ENCODE measurements around the gene NEGR1. TPM values are rescaled to one million over a fixed set of nuclear protein-coding genes. Genes with fewer than 3 reads are reported as not detected.

The NEGR1 gene
- total and polyA plus RNA-seq, 2 donors (not counting 3 experiments of a cell fraction or from before 2014, with no cell fraction given), result 6.8 to 21.8 TPM

DNA sequence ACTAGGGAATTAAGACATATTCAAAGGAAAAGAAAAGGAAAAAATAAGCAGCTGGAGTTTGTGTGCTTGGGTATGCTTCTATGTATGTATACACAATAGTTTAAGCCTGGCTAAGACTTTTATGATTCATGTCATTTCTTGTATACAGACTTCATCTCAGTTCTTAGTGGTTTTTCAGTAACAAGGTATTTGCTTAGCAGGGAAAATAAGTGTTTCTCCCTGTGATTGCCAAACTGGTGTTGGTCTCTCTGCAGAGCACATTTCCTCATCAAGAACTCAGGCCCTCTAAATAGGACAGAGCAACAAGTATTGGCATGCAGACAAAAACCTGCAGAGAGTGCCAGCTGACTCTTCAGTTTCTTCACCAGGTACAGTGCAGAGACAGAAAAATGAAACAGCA lies 717.1 kb downstream of the NEGR1 start:
- no peaks in the 10 kb centered on the region for H3K4me1 ChIP-seq (ENCODE audit: control insufficient read depth, extremely low read depth, insufficient read depth, low read length)
- H3K79me2 ChIP-seq (ENCODE audit: control insufficient read depth, insufficient read depth, low read length), result no peaks in the 10 kb centered on the region
- no peak overlapping the region for H2AFZ ChIP-seq (ENCODE audit: low read depth, low read length)
- H3K27me3 ChIP-seq (ENCODE audit: control insufficient read depth in 2 of 2, insufficient read depth in 2 of 2, low read length in 2 of 2), result no peaks in the 10 kb centered on the region
- no TSS peak for BruUV-seq (replicated peaks)
- TF ChIP-seq, protein P1, sequence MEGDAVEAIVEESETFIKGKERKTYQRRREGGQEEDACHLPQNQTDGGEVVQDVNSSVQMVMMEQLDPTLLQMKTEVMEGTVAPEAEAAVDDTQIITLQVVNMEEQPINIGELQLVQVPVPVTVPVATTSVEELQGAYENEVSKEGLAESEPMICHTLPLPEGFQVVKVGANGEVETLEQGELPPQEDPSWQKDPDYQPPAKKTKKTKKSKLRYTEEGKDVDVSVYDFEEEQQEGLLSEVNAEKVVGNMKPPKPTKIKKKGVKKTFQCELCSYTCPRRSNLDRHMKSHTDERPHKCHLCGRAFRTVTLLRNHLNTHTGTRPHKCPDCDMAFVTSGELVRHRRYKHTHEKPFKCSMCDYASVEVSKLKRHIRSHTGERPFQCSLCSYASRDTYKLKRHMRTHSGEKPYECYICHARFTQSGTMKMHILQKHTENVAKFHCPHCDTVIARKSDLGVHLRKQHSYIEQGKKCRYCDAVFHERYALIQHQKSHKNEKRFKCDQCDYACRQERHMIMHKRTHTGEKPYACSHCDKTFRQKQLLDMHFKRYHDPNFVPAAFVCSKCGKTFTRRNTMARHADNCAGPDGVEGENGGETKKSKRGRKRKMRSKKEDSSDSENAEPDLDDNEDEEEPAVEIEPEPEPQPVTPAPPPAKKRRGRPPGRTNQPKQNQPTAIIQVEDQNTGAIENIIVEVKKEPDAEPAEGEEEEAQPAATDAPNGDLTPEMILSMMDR (IDR thresholded peaks at IDR 0.05; ENCODE audit: extremely low read depth in 1 of 2, insufficient read depth in 1 of 2, low read depth in 1 of 2, low read length in 2 of 2), result no peak
- TF ChIP-seq POLR2A (IDR thresholded peaks at IDR 0.05; ENCODE audit: low read depth, low read length) (no peak), POLR2AphosphoS5 (IDR thresholded peaks at IDR 0.05; ENCODE audit: insufficient read depth, low read depth, low read length) (no peak), GATA2 (IDR thresholded peaks at IDR 0.05; ENCODE audit: insufficient read depth, insufficient read length, low read depth, low read length) (no peak), JUN (IDR thresholded peaks at IDR 0.05; ENCODE audit: borderline replicate concordance, insufficient read depth, insufficient read length, low read depth) (no peak), EZH2 (IDR thresholded peaks at IDR 0.05; ENCODE audit: borderline replicate concordance, low read depth, low read length, severe bottlenecking) (no peak), MYC (IDR thresholded peaks at IDR 0.05; ENCODE audit: low read depth, low read length) (no peak), FOS (IDR thresholded peaks at IDR 0.05; ENCODE audit: borderline replicate concordance, insufficient read depth, low read length) (no peak)
- TF ChIP-seq, protein P2, sequence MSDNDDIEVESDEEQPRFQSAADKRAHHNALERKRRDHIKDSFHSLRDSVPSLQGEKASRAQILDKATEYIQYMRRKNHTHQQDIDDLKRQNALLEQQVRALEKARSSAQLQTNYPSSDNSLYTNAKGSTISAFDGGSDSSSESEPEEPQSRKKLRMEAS (IDR thresholded peaks at IDR 0.05; ENCODE audit: insufficient read depth, insufficient read length), result no peak
- H3K4me3 ChIP-seq (replicated peaks in 1 of 3; ENCODE audit: insufficient read depth in 1 of 3, low read depth in 1 of 3, low read length in 3 of 3), result no peak overlapping the region
- no peaks in the 10 kb centered on the region for H3K9me1 ChIP-seq (replicated peaks; ENCODE audit: control insufficient read depth, extremely low read depth, insufficient read depth, low read length)
- H3K9ac ChIP-seq (replicated peaks; ENCODE audit: extremely low read depth, insufficient read depth, low read length), result no peak overlapping the region
- no peaks in the 10 kb centered on the region for H3K36me3 ChIP-seq (ENCODE audit: control insufficient read depth in 2 of 2, extremely low read depth in 1 of 2, insufficient read depth in 2 of 2, low read length in 2 of 2)
- no peak overlapping the region for H3K4me2 ChIP-seq (ENCODE audit: insufficient read depth, low read length)
- DNase-seq (ENCODE audit: low read depth, low spot score) (no peak), FAIRE-seq (no peak)
- no peak overlapping the region for H3K27ac ChIP-seq (ENCODE audit: insufficient read depth, low read depth, low read length)
- dilution Hi-C loops (cut with MboI; ENCODE audit: extremely low pct_ligation_motif_present, low sequenced_read_pairs), result no loop called here
- H3K9me3 ChIP-seq (replicated peaks; ENCODE audit: control insufficient read depth, insufficient read depth, low read length), result no peaks in the 10 kb centered on the region
- POLR2A ChIA-PET, result no interaction called here
- intact Hi-C loops (cut with micrococcal nuclease), result no loop called here
- CTCF ChIA-PET, result interaction anchor here (0.8 to 1.4 kb wide), 3 partner anchors 12 to 473 kb away, joined by 3 to 5 read pairs (median 4); no protein-coding TSS in a partner anchor
- H4K20me1 ChIP-seq (replicated peaks; ENCODE audit: control insufficient read depth, extremely low read depth, insufficient read depth, low read length), result no peaks in the 10 kb centered on the region
